ENCODE measurements around the gene CENPN.

CENPN gene

DNA sequence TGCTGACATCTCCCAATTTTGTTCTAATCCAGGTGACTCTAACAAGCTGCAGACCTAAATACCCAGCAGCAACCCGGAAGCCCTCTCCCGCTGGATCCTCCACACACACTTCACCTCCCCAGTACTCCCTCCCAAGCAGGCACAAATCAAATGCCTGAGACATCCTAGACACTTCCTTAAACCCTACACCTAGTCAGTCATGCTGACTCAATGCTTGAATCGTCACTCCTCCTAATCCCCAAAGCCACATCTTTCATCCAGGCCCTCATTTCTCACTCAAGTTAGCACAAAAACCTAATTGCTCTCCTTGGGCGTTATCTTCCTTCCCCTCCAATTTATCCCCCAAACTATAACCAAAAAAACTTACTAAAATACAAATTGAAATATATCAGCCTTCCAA is 33.0 kb upstream of the CENPN start:
- TF ChIP-seq, protein P1, sequence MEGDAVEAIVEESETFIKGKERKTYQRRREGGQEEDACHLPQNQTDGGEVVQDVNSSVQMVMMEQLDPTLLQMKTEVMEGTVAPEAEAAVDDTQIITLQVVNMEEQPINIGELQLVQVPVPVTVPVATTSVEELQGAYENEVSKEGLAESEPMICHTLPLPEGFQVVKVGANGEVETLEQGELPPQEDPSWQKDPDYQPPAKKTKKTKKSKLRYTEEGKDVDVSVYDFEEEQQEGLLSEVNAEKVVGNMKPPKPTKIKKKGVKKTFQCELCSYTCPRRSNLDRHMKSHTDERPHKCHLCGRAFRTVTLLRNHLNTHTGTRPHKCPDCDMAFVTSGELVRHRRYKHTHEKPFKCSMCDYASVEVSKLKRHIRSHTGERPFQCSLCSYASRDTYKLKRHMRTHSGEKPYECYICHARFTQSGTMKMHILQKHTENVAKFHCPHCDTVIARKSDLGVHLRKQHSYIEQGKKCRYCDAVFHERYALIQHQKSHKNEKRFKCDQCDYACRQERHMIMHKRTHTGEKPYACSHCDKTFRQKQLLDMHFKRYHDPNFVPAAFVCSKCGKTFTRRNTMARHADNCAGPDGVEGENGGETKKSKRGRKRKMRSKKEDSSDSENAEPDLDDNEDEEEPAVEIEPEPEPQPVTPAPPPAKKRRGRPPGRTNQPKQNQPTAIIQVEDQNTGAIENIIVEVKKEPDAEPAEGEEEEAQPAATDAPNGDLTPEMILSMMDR (IDR thresholded peaks at IDR 0.05; ENCODE audit: insufficient read depth, low read length, poor library complexity, severe bottlenecking): no peak
- TF ChIP-seq EZH2phosphoT487 (conservative IDR thresholded peaks at IDR 0.05; ENCODE audit: low read length): no peak
- Histone ChIP-seq H3K27ac (ENCODE audit: low read depth, low read length) (no peak overlapping the region), H3K4me3 (ENCODE audit: insufficient read depth, low read length, poor library complexity, severe bottlenecking) (no peak overlapping the region), H2AFZ (ENCODE audit: low read depth, low read length, severe bottlenecking) (no peak overlapping the region), H3K9ac (ENCODE audit: low read length) (no peak overlapping the region), H3K9me3 (ENCODE audit: insufficient read depth, low read length) (no peaks in the 10 kb centered on the region), H3K4me2 (ENCODE audit: low read depth, low read length, poor library complexity, severe bottlenecking) (no peak overlapping the region), H3K9me2 (replicated peaks; ENCODE audit: insufficient read depth, low read length) (no peaks in the 10 kb centered on the region), H3K36me3 (ENCODE audit: low read length) (0 out of 2 replicates have a peak, but pooled peaks cover 6% of the 10 kb centered on the region), H4K20me1 (ENCODE audit: low read depth, low read length) (no peaks in the 10 kb centered on the region), H3F3A (ENCODE audit: insufficient read depth) (no peaks in the 10 kb centered on the region), H3K79me2 (ENCODE audit: insufficient read depth, low read length) (no peaks in the 10 kb centered on the region), H3K27me3 (ENCODE audit: low read length) (no peaks in the 10 kb centered on the region)

DNA sequence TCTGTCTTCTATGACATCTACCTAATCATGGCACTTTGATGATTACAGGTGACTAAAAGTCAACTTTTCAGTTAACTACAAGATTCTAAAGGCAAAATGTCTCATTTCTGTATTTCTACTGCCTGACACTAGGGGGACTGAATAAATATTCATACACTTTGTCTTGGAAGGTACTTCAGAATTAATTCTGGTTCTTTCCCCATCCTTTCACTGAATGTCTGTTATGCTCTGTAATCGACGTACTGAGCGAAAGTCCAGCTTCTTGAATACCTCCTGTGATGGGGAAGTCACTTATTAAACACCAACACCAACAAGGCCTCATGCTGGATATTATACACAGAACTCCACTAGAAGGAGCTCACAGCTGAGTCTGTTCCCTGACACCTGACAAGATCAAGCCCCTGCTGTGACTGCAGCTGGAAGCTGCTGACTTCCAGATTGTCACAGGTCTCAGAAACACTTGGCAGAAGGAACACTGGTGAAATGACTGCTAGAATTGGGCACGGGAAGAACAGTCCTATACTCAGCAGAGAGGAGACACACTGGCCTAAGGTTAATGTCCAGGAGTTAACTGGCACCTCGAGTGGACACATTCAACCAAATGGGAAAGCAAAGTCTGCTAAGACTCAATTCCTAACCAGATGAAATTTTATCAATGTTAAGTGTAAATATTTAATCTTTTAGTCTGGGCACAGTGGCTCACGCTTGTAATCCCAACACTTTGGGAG is 32.2 kb upstream of the CENPN start:
- Histone ChIP-seq H3K4me3 (ENCODE audit: insufficient read depth, low read length, poor library complexity, severe bottlenecking) (no peak overlapping the region), H3K27me3 (ENCODE audit: low read length) (no peaks in the 10 kb centered on the region), H3K9me3 (ENCODE audit: insufficient read depth, low read length) (no peaks in the 10 kb centered on the region), H3K4me2 (ENCODE audit: low read depth, low read length, poor library complexity, severe bottlenecking) (no peak overlapping the region), H3K9me2 (replicated peaks; ENCODE audit: insufficient read depth, low read length) (no peaks in the 10 kb centered on the region), H3K9ac (ENCODE audit: low read length) (no peak overlapping the region), H3F3A (ENCODE audit: insufficient read depth) (no peaks in the 10 kb centered on the region), H3K79me2 (ENCODE audit: insufficient read depth, low read length) (no peaks in the 10 kb centered on the region), H3K27ac (ENCODE audit: low read depth, low read length) (no peak overlapping the region), H4K20me1 (ENCODE audit: low read depth, low read length) (no peaks in the 10 kb centered on the region), H2AFZ (ENCODE audit: low read depth, low read length, severe bottlenecking) (no peak overlapping the region), H3K36me3 (ENCODE audit: low read length) (0 out of 2 replicates have a peak, but pooled peaks cover 6% of the 10 kb centered on the region)
- no peak for TF ChIP-seq EZH2phosphoT487 (conservative IDR thresholded peaks at IDR 0.05; ENCODE audit: low read length)
- TF ChIP-seq, protein P1 (IDR thresholded peaks at IDR 0.05; ENCODE audit: insufficient read depth, low read length, poor library complexity, severe bottlenecking): peak; percentile 44

DNA sequence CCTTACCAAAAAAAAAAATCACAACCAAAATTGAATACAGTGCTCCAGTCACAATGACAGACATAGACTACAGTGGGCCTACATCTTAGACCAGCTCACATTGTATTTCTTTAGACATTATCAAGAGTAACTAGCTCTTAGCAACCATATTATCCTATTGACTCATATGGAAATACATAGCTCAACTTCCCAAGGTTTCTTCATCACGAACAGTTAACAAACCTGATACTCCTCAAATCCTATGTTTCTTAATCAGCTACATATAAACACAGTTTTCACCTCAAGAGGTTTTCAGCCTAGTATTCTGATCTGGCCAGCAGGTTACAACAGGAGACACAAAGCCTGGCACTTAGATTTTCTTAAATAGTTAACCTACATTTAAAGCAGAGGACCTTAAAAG is 30.1 kb upstream of the CENPN start:
- no peak for TF ChIP-seq EZH2phosphoT487 (conservative IDR thresholded peaks at IDR 0.05; ENCODE audit: low read length)
- TF ChIP-seq, protein P1 (IDR thresholded peaks at IDR 0.05; ENCODE audit: insufficient read depth, low read length, poor library complexity, severe bottlenecking): no peak

More for the DNA sequence above, 30.1 kb upstream of the CENPN start:
- Histone ChIP-seq H4K20me1 (ENCODE audit: low read depth, low read length) (no peaks in the 10 kb centered on the region), H3K9me2 (replicated peaks; ENCODE audit: insufficient read depth, low read length) (no peaks in the 10 kb centered on the region), H2AFZ (ENCODE audit: low read depth, low read length, severe bottlenecking) (no peak overlapping the region), H3K27ac (ENCODE audit: low read depth, low read length) (no peak overlapping the region), H3K79me2 (ENCODE audit: insufficient read depth, low read length) (peaks cover 4% of the 10 kb centered on the region; the same call in 1 of the 2 replicates), H3K9me3 (ENCODE audit: insufficient read depth, low read length) (no peaks in the 10 kb centered on the region), H3K4me2 (ENCODE audit: low read depth, low read length, poor library complexity, severe bottlenecking) (no peak overlapping the region), H3K9ac (ENCODE audit: low read length) (no peak overlapping the region), H3K4me3 (ENCODE audit: insufficient read depth, low read length, poor library complexity, severe bottlenecking) (no peak overlapping the region), H3F3A (ENCODE audit: insufficient read depth) (no peaks in the 10 kb centered on the region), H3K27me3 (ENCODE audit: low read length) (no peaks in the 10 kb centered on the region), H3K36me3 (ENCODE audit: low read length) (0 out of 2 replicates have a peak, but pooled peaks cover 6% of the 10 kb centered on the region)

Data from SU-DHL-6 (cell line).